Measurements from ENCODE around the gene SPINK1.
"Not testable (repeated sequence)": the region's sequence is repeated elsewhere in the genome, so short reads cannot be mapped to it uniquely, and the experiment has no call there.

SPINK1 gene

DNA sequence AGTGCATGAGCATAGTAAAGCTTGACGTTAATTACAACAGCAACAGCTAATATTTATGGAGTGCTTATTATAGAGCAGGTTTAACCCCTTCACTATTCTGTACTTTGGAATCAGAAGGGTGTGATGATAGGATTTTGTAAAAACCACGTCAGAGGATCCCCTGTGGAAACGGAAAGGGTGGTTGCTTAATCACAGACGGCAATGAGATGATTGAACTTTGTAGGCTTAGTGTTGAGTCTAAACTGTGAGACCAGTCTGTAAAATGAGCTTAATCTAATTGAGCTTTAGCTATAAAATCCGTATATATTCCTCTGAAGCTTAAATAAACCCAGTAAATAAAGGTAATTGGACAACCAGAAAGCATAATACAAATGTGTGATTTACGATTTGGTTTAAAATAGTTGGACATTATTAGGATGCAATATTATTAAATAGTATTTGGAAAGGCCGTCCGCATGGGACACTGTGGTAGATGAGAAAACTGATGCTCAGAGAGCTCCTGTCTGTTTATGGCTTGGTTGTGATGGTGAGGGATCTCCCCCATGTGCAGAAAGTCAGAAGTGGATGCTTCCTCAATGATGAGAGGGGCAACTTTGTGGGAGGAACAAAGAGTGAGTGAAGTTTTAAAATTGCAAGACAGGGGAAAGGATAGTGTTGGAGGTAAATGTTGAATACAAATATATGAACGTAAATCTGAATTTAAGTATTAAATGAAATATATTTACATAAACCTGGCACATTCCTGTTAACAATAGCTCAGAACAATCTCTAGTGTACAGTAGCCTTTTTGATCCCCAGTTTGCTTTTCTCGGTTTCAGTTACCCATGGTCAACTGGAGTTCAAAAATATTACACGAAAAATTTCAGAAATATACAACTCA, 23.7 kb upstream of the SPINK1 start:
- DNase-seq (ENCODE audit: low read depth): no peak

DNA sequence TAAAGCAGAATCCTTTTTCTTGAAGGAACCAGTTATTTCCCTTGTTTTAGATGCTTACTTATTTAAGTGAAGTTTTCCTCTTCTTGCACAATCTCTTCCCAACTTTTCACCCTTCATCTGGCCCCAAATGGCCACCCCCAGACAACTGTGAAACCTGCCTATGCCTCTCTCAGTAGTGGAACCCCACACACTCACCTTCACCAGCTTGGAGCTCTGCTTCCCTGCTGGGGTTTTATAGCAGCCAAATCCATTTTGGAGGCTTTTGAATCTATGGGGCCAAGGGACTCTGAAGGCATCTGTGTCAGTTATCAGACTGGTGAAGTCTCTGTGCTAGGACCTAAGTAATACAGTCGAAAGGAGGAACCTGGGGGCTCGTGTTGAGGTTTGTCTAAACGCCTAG, 22.9 kb upstream of the SPINK1 start:
- no peak for DNase-seq (ENCODE audit: low read depth)

- DNase-seq (ENCODE audit: low read depth): no peak
Measured at GRCh38 chr5:147853372-147853987, 22.0 kb upstream of the SPINK1 start.

GRCh38 chr5:147852365-147852764, 20.9 kb upstream of the SPINK1 start:
- DNase-seq (ENCODE audit: low read depth): no peak

DNA sequence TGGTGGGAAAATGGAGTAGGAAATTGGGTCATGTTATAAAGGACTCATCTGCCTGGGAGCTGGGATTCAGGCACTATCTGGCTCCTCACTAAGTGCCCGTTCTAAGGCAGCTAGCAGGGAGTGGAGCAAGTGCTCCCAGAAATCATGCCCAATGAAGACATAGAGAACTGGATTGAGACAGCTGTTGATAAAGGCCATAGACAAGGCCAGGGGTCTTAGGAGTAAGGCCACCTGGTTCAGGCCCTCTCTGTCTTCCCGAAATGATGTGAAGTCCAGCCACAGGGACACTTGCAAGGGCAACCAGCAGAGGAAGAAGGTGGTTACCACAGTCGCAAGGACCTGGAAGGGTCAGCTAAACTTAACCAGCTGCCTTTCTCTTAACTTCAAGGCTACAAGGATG, 20.1 kb upstream of the SPINK1 start:
- DNase-seq (ENCODE audit: low read depth): no peak

DNA sequence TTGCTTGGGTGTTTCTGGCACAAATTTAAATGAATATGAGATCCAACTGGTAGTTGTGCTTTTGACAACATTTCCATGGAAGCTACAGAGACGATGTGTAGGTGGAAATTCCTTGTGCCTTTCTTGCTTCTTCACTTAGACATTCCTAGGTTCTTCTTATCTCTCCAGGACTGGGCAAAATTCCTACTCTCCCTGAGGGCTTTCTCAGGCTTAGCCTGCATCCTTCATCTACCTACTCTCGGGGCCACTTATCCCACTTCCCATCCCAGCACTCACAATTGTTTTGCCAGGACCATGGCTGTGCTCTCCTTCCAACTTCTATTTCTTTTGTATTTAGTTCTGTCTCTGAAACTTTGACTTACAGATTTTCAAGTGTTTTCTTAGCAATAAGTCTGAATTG, 17.8 kb upstream of the SPINK1 start:
- DNase-seq (ENCODE audit: low read depth): no peak

DNA sequence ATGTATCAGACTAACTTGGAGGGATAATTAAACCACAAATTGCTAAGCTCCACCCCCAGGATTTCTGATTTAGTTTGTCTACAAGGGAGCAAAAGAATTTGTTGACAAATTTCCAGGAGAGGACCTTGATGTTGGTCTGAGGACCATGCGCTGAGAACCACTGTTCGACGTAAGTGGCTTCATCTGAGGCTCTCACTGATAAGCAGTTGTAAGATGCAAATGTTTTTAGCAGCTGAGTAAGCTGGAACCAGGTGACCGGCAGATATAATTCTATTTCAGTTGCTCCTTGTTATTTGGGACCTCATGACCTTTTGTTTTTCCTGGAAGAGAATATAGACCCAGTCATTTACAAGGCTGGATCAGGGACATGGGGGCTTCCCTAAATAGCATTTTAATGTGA, 14.1 kb upstream of the SPINK1 start:
- DNase-seq (ENCODE audit: low read depth): no peak

DNA sequence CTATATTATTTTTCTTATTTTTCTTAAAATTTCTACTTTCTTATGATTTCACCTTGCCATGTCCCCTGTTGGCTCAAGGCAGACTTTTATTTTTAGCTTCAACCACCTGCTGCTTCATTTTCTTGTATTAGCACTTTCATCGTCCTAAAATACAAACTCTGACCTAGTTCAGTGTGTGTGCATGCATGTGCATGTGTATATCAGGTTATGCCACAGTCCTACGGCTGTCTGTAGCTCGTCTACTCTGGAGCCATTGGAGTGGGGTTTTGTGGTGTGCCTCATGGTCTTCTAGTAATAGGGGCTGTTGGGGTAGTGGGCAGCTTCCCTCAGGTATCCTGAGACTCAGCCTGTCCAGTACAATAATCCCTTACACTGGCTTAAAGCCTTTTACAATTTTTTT, 13.4 kb upstream of the SPINK1 start:
- no peak for DNase-seq (ENCODE audit: low read depth)

- no peak for DNase-seq (ENCODE audit: low read depth)
Measured at GRCh38 chr5:147842869-147843268, 11.4 kb upstream of the SPINK1 start.

- no peak for DNase-seq (ENCODE audit: low read depth)
Measured at GRCh38 chr5:147836439-147836838, 5.0 kb upstream of the SPINK1 start.

- no peak for DNase-seq (ENCODE audit: low read depth)
Measured at GRCh38 chr5:147835386-147835798, 3.9 kb upstream of the SPINK1 start.

DNA sequence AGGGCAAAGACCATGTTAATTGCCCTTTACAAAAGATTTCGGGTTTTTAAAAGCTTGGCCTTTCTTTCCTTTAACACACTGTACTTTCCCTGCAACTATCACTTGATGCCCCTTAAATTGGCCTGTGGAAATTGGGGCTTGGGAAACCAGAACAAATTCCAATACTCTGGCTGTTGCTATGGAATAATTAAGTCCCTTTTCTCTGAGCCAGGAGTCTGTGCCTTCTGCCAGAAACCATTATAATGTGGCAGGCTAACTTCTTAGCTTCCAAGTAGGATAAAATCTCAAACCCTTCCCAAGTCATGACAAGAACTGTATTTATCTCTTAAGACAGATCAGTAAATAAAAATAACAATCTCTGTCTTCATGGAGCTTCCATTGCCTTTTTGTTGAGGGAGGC, 1.1 kb upstream of the SPINK1 start:
- no peak for DNase-seq (ENCODE audit: low read depth)

GRCh38 chr5:147830035-147830434, 1.4 kb downstream of the SPINK1 start:
- DNase-seq (ENCODE audit: low read depth): no peak

- DNase-seq (ENCODE audit: low read depth): not testable (repeated sequence)
Measured at GRCh38 chr5:147827017-147827416, 4.5 kb downstream of the SPINK1 start.

GRCh38 chr5:147826361-147826760, 5.1 kb downstream of the SPINK1 start:
- DNase-seq (ENCODE audit: low read depth): no peak

GRCh38 chr5:147822686-147823491, 8.6 kb downstream of the SPINK1 start:
- DNase-seq (ENCODE audit: low read depth): peak; percentile 20

DNA sequence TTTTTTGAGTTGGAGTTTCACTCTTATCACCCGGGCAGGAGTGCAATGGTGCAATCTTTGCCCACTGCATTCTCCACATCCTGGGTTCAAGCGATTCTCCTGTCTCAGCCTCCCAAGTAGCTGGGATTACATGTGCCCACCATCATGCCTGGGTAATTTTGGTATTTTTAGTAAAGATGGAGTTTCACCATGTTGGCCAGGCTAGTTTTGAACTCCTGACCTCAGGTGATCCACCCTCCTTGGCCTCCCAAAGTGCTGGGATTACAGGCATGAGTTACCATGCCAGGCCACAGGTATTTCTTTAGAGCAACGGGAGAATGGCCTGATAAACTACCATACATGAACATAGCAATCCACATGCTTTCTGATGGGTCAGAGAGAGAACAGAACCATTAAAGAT, 9.2 kb downstream of the SPINK1 start:
- DNase-seq (ENCODE audit: low read depth): not testable (repeated sequence)

DNA sequence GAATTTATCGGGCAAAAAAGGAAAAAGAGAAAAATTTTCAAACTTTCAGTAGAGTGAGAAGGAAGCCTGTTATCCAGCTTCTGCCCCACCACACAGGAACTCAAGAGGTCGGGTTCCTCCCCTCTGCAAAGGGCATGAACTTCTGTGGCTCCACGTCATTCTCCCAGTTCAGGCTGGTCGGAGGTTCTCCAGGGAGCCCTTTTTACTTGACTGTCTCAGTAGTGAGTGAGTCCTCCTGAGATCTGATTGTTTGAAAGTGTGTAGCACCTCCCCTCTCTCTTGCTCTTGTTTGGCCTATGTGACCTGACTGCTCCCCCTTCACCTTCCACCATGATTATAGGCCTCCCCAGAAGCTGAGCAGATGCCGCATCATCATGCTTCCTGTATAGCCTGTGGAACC, 9.7 kb downstream of the SPINK1 start:
- DNase-seq (ENCODE audit: low read depth): no peak

DNA sequence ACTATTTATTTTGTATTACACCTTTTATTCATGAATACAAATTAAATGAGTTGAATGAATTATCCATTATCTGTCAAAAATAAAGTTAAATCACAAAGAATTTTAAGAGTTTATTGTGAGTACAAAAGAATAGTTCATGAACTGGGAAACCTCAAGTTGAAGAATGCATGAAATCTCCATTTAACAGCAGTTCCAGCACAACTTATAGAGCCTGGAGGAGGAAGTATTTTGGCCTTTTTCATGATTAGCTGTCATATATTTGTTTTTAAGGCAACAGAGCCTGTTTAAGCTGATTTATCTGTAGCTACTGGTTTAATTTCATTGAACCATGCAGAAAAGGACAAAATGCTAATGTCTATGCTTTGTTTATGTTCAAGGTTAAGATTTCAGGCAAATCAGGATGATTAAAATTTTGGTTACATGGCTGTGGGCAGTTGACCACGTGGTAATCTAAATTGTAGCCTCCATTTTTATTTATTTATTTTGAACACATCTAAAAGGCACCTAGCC, 12.2 kb downstream of the SPINK1 start:
- no peak for DNase-seq (ENCODE audit: low read depth)

- no peak for DNase-seq (ENCODE audit: low read depth)
Measured at GRCh38 chr5:147818290-147818689, 13.2 kb downstream of the SPINK1 start.

DNA sequence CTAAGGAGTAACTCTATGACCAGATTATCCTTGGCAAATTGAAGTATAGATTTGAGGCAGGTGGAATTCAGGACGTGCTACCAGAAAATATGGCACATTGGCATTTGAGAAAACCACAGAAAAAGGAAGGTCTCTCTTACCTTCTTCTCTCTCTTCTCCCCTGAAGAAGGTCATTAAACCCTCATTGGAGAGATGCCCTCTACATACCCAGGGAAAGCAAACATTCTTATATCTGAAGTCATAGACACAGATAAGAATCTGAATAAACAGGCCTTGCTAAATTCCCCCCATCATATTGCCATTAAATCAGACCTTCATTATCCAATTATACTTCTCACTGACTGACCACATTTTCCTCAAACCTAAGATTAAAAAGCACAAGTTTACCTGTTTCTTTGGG, 17.8 kb downstream of the SPINK1 start:
- no peak for DNase-seq (ENCODE audit: low read depth)

GRCh38 chr5:147809830-147810666, 21.4 kb downstream of the SPINK1 start:
- no peak for DNase-seq (ENCODE audit: low read depth)

Measured in GM04504 (cell line).